ENCODE measurements around the gene ZKSCAN5.
"Not testable (repeated sequence)": the region's sequence is repeated elsewhere in the genome, so short reads cannot be mapped to it uniquely, and the experiment has no call there.

ZKSCAN5 gene

DNA sequence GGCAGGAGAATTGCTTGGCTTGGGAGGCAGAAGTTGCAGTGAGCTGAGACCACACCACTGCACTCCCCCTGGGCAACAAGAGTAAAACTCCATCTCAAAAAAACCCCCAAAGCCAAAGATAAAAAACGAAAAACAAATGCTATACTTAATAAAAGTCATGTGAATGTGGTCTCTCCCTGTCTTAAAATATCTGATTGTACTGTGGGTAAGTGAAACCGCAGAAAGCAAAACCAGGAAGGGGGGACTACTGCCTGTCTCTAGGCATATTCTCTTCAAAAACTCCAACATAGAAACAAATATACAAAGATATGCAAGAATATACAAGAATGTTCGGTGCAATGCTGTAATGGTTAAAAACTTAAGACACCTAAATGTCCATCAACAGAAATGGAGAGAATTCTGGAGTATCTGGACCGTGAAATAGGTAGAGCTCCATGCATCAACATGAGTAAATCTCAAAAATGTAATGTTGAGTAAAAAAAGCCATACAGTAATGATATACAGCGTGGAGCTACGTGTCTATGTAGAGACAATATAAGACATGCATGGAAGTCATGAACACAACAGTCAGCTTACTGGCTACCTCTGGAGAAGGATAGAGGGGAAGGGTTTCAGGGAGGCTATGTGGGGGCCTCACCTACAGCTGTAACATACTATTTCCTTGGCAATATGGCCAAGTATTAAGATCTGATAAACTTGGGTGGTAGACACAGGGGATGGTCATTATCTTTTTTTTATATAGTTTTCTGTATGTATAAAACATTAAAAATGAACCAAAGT lies 6.5 kb upstream of the ZKSCAN5 start:
- in situ Hi-C loops (cut with HindIII; ENCODE audit: low sequenced_read_pairs): no loop called here

DNA sequence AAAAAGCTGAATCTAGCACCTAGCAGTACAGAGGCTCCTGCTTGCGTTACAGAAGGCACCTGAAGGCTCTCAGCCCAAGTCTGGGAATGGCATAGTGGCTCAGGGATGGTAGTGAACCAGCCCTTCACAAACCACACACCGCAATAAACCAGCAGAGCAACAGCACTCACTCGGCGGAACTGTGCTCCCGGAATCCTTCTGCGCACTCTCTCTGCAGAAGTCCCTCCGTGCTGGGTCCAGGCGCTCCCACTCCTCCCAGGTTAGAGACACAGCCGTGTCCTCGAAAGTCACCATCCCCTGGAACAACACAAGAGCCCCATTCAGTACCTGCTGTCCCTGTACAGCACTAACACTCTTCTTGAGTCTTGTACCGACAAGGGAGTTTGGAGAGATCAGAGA lies 5.9 kb upstream of the ZKSCAN5 start:
- in situ Hi-C loops (cut with HindIII; ENCODE audit: low sequenced_read_pairs): no loop called here

DNA sequence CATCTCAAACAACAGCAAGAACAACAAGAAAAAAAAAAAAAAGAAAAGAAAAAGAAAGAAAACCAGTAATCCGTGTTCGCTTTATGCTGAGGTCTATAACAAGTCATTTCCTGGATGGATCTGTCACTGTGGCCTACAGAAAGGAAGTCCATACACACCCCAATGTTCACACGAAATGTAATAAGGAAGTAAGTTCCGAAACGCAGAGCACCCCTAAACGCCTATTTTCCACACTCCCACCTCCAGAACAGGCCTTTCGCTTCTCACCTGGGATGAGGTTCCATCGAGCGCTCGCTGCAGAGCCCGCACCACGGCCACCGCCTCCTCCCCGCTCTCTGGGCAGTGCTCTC lies 5.1 kb upstream of the ZKSCAN5 start:
- in situ Hi-C loops (cut with HindIII; ENCODE audit: low sequenced_read_pairs): no loop called here

DNA sequence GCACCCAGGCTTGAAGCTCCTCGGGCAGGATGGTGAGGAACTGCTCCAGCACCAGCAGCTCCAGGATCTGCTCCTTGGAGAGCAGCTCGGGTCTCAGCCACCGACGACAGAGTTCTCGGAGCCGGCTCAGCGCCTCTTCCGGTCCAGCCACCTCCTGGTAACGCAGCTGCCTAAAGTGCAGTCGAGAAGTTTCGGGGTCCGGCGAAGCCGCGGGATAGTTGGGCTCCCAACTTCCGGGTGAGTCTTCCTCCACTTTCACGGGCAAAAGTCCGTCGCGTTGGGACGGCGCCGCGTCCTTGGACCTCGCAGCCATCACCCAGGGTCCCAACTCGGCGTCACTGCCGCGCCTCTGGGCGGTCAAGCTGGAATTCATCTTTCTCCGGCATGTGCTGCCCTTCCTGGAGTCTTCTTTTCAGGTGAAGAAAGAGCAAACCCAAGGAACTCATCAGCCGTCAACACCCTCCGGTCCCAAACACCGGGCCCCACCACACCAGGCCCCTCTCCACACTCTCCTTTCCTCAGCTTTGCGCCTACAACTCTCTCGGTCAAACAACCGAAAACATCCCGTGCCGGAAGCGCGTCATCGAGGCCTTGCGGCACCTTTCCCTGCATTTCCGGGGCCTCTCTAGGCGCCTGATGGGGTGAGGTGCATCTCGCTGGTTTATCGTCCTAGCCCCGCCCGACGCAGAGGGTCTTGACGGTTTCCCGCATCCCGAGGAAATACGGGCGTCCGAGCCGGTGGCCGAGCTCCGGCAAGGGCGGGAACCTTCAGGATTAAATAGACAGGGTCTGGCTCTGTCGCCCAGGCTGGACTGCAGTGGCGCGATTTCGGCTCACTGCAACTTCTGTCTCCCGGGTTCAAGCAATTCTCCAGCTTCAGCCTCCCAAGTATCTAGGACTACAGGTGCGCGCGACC lies 4.5 kb upstream of the ZKSCAN5 start, which contains the start of gene ZNF394:
Gene ZNF394, minus strand, starts transcription at position 561 of the 916 bp plus-strand sequence. Its CDS starts 188 bp downstream, at position 373.
- in situ Hi-C loops (cut with HindIII; ENCODE audit: low sequenced_read_pairs): no loop called here

DNA sequence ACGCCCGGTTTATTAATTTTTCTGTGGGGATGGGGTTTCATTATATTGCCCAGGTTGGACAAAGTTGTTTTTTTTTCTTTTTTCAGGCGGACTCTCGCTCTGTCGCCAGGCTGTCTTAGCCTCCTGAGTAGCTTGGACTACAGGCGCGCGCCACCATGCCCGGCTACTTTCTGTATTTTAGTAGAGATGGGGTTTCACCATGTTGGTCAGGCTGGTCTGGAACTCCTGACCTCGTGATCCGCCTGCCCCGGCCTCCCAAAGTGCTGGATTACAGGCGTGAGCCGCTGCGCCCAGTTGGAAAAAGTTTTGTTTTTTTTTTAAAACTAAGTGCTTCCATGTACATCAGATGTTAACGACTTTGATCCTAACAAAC lies 3.8 kb upstream of the ZKSCAN5 start:
- in situ Hi-C loops (cut with HindIII; ENCODE audit: low sequenced_read_pairs): no loop called here

DNA sequence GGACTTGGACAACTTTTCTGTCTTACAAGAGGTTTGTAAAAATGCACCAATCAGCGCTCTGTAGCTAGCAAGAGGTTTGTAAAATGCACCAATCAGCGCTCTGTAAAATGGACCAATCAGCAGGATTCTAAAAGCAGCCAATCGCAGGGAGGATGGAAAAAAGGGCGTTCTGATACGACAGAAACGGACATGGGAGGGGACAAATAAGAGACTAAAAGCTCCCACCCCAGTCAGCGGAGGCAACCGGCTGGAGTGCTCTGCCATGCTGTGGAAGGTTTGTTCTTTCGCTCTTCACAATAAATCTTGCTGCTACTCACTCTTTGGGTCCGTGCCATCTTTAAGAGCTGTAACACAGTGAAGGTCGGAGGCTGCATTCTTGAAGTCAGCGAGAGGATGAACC lies 3.2 kb upstream of the ZKSCAN5 start:
- in situ Hi-C loops (cut with HindIII; ENCODE audit: low sequenced_read_pairs): not testable (repeated sequence)

DNA sequence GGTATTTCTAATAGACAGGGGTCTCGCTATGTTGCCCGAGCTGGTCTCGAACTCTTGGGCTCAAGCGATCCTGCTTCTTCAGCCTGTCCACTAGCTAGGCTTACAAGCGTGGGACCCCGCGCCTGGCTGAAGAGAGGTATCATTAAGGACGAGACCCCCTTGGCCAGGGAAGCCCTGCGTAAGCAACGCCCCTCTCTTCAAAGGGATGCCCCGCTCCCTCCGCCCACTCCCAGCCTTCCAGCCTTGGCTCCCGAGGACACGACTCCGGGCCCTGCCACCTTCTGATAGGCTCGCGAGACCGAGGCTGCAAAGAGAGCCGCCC lies 220 bp upstream of the ZKSCAN5 start:
- in situ Hi-C loops (cut with HindIII; ENCODE audit: low sequenced_read_pairs): no loop called here

DNA sequence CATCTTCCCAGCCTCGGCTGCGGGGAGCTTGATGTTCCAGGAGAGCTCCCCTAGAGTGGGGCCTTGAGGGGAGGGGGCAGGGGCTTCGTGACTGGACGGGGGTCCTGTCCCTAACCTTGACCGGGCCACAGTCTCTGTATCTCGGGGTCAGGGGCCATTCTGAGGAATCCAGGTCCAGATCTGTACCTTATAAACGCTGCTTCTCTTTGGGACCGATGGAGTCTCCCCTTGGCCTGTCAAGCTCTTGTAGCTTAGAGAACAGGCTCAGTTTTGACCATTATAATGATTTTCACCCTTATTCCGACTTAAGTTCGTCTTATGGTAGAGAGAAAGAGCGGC lies 831 bp downstream of the ZKSCAN5 start:
- in situ Hi-C loops (cut with HindIII; ENCODE audit: low sequenced_read_pairs): no loop called here

DNA sequence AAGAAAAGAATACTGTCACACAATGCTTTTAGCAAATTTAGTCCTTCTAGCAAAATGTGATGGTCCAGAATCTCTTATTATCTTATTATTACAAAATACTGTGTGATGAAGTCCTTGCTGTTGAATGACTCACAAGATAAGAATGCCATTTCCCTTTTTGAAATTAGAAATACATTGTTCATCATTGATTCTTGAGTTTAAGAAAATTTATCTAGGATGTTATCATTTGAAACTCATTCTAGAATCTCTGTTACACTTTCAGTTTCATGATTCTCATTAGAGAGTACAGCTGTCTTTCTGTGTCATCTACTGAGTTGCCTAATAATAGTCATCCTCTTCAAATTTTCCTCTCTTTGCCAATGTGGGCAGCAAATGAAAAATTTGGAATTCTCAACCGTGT lies 9.6 kb downstream of the ZKSCAN5 start:
- in situ Hi-C loops (cut with HindIII; ENCODE audit: low sequenced_read_pairs): no loop called here

DNA sequence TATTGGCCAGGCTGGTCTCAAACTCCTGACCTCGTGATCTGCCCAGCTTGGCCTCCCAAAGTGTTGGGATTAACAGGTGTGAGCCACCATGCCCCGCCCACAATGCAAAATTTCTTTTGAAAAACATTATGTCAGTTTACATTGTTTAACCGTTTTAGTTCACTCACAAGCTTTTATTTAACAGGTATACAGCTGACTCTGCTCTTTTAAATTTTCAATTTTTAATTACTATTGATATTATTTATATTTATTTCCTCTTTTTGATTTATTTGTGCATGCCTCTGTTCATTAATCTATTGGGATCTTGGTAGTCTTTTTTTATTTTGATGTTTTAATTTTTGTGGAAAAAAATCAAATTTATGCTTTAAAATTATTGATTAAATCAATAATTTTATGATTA lies 16.9 kb downstream of the ZKSCAN5 start:
- in situ Hi-C loops (cut with HindIII; ENCODE audit: low sequenced_read_pairs): no loop called here

DNA sequence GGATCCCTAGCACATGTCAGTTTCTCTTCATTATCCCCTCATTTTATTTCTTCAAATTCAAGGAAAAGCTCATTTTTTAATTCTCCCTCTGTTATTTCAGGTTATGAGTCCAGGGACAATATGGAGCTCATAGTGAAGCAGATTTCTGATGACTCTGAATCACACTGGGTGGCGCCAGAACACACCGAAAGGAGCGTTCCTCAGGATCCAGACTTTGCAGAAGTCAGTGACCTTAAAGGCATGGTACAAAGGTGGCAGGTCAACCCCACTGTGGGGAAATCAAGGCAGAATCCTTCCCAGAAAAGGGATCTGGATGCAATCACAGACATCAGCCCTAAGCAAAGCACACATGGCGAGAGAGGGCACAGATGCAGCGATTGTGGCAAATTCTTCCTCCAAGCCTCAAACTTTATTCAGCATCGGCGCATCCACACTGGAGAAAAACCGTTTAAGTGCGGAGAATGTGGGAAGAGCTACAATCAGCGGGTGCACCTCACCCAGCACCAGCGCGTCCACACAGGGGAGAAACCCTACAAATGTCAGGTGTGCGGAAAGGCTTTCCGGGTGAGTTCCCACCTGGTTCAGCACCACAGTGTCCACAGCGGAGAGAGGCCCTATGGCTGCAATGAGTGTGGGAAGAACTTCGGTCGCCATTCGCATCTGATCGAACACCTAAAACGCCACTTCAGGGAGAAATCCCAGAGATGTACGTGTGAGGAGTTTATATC lies 21.4 kb downstream of the ZKSCAN5 start:
- in situ Hi-C loops (cut with HindIII; ENCODE audit: low sequenced_read_pairs): no loop called here

DNA sequence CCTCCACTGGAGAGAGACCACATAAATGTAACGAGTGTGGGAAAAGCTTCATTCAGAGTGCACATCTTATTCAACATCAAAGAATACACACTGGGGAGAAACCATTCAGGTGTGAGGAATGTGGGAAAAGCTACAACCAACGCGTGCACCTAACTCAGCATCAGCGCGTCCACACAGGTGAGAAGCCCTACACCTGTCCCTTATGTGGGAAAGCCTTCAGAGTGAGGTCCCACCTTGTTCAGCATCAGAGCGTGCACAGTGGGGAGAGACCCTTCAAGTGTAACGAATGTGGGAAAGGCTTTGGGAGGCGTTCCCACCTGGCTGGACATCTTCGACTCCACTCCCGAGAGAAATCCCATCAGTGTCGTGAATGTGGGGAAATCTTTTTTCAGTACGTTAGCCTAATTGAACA lies 26.9 kb downstream of the ZKSCAN5 start:
- in situ Hi-C loops (cut with HindIII; ENCODE audit: low sequenced_read_pairs): loop anchor here (5.0 kb wide), 2 partner anchors 54 to 101 kb away; no protein-coding TSS in a partner anchor

DNA sequence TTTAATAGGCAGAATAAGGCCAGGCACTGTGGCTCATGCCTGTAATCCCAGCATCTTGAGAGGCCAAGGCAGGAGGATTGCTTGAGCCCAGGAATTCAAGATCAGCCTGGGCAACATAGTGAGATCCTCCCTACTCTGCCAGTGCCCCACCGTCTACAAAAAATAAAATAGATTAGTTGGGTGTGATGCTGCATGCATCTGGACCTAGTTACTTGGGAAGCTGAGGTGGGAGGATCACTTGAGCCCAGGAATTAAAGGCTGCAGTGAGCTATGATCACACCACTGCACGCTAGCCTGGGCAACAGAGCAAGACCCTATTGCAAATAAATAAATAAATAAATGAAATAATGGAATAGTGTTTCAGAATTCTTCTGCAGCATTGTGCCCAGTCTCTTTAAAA lies 31.2 kb downstream of the ZKSCAN5 start:
- in situ Hi-C loops (cut with HindIII; ENCODE audit: low sequenced_read_pairs): no loop called here

DNA sequence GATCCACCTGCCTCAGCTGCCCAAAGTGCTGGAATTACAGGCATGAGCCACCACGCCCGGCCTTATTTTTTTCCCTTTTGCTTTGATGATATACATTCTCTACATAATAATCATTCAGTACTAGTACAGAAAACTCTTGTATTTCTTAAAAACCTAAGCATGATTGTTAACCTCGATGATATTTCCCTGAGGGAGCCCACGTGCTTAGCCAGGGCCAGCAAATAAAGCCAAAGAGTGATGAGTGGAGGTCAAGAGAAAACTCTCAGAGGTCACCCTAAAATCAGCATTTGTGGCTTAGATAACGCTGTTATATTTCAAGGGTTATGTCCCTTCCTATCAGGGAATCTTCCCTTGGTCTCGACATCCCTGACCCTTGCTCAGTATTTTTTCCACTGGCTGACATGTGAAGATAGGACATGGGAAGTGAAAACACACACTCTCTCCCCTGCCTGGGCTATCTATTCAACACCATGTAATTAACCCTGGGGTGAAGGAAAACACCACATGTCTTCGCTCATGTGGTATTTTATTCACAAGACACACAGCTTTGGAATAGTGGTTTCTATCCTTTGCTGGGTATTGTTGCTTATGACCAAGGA lies 34.9 kb downstream of the ZKSCAN5 start:
- in situ Hi-C loops (cut with HindIII; ENCODE audit: low sequenced_read_pairs): no loop called here

DNA sequence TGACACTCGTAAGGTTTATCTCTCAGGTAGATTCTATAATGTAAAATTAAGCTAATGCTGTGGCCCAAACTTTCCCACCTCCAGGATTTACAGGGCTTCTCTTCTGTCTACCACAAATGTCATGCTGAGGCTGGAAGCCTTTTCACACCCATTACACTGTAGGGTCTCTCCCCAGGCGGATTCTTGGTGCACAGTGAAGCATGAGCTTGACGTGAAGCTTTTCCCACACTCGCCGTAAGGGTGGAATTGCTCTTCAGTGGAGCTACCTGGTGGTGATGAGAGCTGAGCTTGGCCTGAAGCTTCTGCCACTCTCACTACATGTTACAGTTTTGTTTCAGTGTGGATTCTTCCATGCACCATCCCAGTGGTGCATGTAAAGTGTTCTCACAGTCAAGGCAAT lies 36.1 kb downstream of the ZKSCAN5 start:
- in situ Hi-C loops (cut with HindIII; ENCODE audit: low sequenced_read_pairs): no loop called here

DNA sequence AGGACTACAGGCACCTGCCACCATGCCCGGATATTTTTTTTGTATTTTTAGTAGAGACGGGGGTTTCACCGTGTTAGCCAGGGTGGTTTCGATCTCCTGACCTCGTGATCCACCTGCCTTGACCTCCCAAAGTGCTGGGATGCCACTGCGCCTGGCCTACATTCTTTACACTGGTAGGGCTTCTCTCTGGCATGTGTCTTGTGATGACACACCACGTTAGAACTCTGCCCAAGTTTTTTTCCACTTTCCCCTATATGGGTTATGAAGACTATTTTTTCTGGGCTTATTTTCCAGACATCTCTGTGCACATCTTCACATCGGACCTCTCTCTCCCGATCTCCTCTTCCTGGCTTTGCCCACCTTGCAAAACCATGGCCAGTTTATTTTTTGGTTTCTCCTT lies 36.8 kb downstream of the ZKSCAN5 start:
- in situ Hi-C loops (cut with HindIII; ENCODE audit: low sequenced_read_pairs): no loop called here

DNA sequence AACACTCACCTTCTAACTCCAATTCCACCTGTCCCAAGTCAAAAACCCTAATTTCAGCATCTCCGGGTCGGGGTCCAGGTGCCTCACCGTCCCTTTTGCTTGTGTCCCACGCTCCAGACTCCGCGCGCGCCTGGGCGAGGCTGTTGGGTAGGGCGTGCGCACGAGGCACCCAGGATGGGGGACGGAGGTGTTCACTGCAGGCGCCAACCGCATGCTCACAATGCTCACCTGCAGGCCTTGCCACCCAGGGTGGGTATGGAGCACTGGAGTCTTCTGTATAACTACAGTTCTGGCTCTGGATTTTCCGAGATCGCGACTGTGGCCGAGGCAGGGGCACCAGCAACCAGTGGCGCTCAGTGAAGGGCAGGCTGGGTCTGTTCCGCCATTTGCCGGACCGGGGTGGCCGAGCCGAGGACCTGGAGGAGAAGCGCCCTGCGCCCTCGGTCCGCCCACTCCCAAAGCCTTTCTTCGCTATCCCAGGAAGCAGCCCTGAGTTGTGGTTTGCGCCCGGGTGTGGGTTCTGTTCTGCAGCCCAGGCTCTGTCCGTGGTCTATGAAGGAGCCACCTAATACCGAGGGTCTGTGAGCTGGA lies 38.7 kb downstream of the ZKSCAN5 start:
- in situ Hi-C loops (cut with HindIII; ENCODE audit: low sequenced_read_pairs): no loop called here

DNA sequence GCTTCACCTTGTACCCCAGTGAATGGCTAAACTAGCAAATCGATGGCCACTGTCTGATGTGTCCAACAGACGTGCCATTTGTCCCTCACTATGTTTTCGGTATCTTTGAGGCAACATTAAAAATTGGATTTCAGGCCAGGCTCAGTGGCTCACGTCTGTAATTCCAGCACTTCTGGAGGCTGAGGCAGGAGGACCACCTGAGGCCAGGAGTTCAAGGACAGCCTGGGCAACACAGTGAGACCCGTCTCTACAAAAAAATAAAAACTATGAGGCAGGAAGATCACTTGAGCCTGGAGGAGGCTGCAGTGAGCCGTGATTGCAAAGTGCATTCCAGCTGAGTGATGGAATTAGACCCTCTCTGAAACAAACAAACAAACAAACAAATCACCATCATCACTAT lies 39.5 kb downstream of the ZKSCAN5 start:
- in situ Hi-C loops (cut with HindIII; ENCODE audit: low sequenced_read_pairs): no loop called here

DNA sequence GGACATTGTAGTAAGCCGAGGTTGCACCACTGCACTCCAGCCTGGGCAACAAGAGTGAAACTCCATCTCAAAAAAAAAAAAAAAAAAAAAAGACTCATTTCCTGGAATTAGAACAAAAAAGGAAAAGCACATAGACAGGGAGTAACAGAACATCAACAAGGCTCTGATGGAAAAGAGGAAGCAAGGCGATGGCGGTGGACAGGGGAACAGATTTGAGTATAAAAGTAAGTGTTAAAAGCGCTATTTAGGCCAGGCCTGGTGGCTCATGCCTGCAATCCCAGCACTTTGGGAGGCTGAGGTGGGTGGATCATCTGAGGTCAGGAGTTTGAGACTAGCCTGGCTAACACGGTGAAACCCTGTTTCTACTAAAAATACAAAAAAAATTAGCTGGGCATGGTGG lies 40.8 kb downstream of the ZKSCAN5 start:
- in situ Hi-C loops (cut with HindIII; ENCODE audit: low sequenced_read_pairs): not testable (repeated sequence)

DNA sequence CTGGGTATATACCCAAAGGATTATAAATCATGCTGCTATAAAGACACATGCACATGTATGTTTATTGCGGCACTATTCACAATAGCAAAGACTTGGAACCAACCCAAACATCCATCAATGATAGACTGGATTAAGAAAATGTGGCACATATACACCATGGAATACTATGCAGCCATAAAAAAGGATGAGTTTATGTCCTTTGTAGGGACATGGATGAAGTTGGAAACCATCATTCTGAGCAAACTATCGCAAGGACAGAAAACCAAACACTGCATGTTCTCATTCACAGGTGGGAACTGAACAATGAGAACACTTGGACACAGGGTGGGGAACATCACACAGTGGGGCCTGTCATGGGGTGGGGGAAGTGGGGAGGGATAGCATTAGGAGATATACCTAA lies 45.1 kb downstream of the ZKSCAN5 start:
- in situ Hi-C loops (cut with HindIII; ENCODE audit: low sequenced_read_pairs): not testable (repeated sequence)

DNA sequence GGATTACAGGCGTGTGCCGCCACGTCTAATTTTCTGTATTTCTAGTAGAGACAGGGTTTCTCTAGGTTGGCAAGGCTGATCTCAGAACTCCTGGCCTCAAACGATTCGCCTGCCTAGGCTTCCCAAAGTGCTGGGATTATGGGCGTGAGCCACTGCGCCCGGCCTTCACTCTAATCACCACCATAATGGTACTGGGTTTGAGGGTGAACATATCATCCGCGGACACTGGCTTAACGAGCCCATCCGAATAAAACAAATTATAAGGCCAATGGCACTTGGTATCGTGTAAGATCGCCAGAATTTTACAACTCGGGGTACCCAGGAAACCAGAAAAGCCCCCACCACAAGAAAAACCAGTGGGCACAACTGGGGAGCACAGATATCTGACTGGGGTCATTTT lies 46.9 kb downstream of the ZKSCAN5 start:
- in situ Hi-C loops (cut with HindIII; ENCODE audit: low sequenced_read_pairs): no loop called here
